HepG2 (cell line): ENCODE results near the gene ECD. TPM values are rescaled to one million over a fixed set of nuclear protein-coding genes. Genes with fewer than 3 reads are reported as not detected.
A peak's percentile ranks its signal among the peaks of the same experiment; 100 is the strongest.

Experiments
- ARNTL ChIP-seq: sonication (generic); formaldehyde crosslinking; IDR thresholded peaks from 2 replicates; pipeline ENCODE4 v1.4.0; 2020; ENCODE audit warnings: mild to moderate bottlenecking, missing genetic modification reagents
- ERF ChIP-seq: IDR thresholded peaks from 2 replicates; pipeline ENCODE4 v1.6.1; 2018; ENCODE audit warnings: missing biosample characterization, missing genetic modification reagents
- FOXM1 ChIP-seq: sonication (generic); formaldehyde crosslinking; IDR thresholded peaks from 2 replicates; pipeline ENCODE4 v1.5.0; 2020; ENCODE audit warnings: missing genetic modification reagents
- HMG20A ChIP-seq: IDR thresholded peaks from 2 replicates; pipeline ENCODE4 v1.6.1; 2016; ENCODE audit warnings: borderline replicate concordance
- JUN ChIP-seq: sonication (generic); formaldehyde crosslinking; IDR thresholded peaks from 2 replicates; pipeline ENCODE4 v1.4.0; 2020; ENCODE audit warnings: mild to moderate bottlenecking, missing genetic modification reagents
- KLF12 ChIP-seq: sonication (generic); formaldehyde crosslinking; IDR thresholded peaks from 2 replicates; pipeline ENCODE4 v1.4.0; 2020; ENCODE audit warnings: missing genetic modification reagents, borderline replicate concordance
- KLF15 ChIP-seq: sonication (generic); formaldehyde crosslinking; IDR thresholded peaks from 2 replicates; pipeline ENCODE4 v1.8.1; 2023; ENCODE audit warnings: borderline replicate concordance, mild to moderate bottlenecking, inconsistent platforms, missing genetic modification reagents, mixed read lengths
- NFIC ChIP-seq: IDR thresholded peaks from 2 replicates; pipeline ENCODE4 v1.6.1; 2012; ENCODE audit warnings: mild to moderate bottlenecking, low read length, inconsistent platforms
- PRDM4 ChIP-seq: sonication (generic); formaldehyde crosslinking; IDR thresholded peaks from 2 replicates; pipeline ENCODE4 v1.9.0; 2021; ENCODE audit warnings: missing genetic modification reagents, borderline replicate concordance
- ZFP82 ChIP-seq: sonication (generic); formaldehyde crosslinking; IDR thresholded peaks from 2 replicates; pipeline ENCODE4 v1.5.1; 2020; ENCODE audit warnings: mild to moderate bottlenecking, missing genetic modification reagents, borderline replicate concordance
- ZFP91 ChIP-seq: sonication (generic); formaldehyde crosslinking; IDR thresholded peaks from 2 replicates; pipeline ENCODE4 v1.9.0; 2022; ENCODE audit warnings: missing genetic modification reagents, mild to moderate bottlenecking, borderline replicate concordance
- ZNF205 ChIP-seq: IDR thresholded peaks from 2 replicates; pipeline ENCODE4 v1.6.1; 2018; ENCODE audit warnings: missing biosample characterization, missing genetic modification reagents
- ZNF251 ChIP-seq: sonication (generic); formaldehyde crosslinking; IDR thresholded peaks from 2 replicates; pipeline ENCODE4 v1.9.0; 2021; ENCODE audit warnings: mild to moderate bottlenecking, missing genetic modification reagents
- ZNF337 ChIP-seq: sonication (generic); formaldehyde crosslinking; IDR thresholded peaks from 2 replicates; pipeline ENCODE4 v1.5.1; 2020; ENCODE audit warnings: missing genetic modification reagents, low read depth, mild to moderate bottlenecking, borderline replicate concordance
- ZNF558 ChIP-seq: sonication (generic); formaldehyde crosslinking; IDR thresholded peaks from 2 replicates; pipeline ENCODE4 v1.9.0; 2022; ENCODE audit warnings: mild to moderate bottlenecking, missing genetic modification reagents, borderline replicate concordance
- ZNF629 ChIP-seq: sonication (generic); formaldehyde crosslinking; conservative IDR thresholded peaks from 2 replicates; pipeline ENCODE4 v1.5.0; 2020; ENCODE audit warnings: missing genetic modification reagents
- ZNF792 ChIP-seq: IDR thresholded peaks from 2 replicates; pipeline ENCODE4 v1.6.1; 2016
- polyA plus RNA-seq, 8 experiments: library from polyadenylated mRNA; depleted of rRNA in 3 of 8; stranded (reverse) in 7 of 8; unstranded in 1 of 8; fragments of >200 nt; fragmentation: Illumina TruSeq in 4 of 8; extraction: Trizol in 4 of 8; gene quantifications; 2 replicates each; pipeline versions ENCODE4 v1.2.1 to v1.2.3, GENCODE V29; 2011 to 2016; ENCODE audit warnings: low read depth in 4 of 8, missing spikeins in 1 of 8, mixed read lengths in 1 of 8; ENCODE audit not compliant: insufficient read depth in 1 of 8
- total RNA-seq, 5 experiments: library from RNA; depleted of rRNA; stranded (reverse); fragments of >200 nt; fragmentation: Illumina TruSeq; extraction: Trizol; gene quantifications; 2 replicates each; pipeline ENCODE4 v1.2.3, GENCODE V29; 2016; ENCODE audit warnings: low read depth in 1 of 5
- TF ChIP-seq, protein P1 (sequence below): IDR thresholded peaks from 2 replicates; pipeline ENCODE4 v1.6.1; 2018; ENCODE audit warnings: missing genetic modification reagents
- TF ChIP-seq, protein P2 (sequence below): IDR thresholded peaks from 2 replicates; pipeline ENCODE4 v1.4.0; 2020; ENCODE audit warnings: mild to moderate bottlenecking, missing genetic modification reagents

The ECD gene
- total and polyA plus RNA-seq, 2 of the 13 experiments (the other 11 are each of a cell fraction or from before 2014, with no cell fraction given): 21.5 to 27.6 TPM

- TF ChIP-seq PRDM4 (CRISPR knock-in tag) (no peak), ZNF337 (no peak), ZNF558 (CRISPR knock-in tag) (0 out of 2 replicates have a peak, but pooled peaks have one; percentile 50), JUN (CRISPR knock-in tag) (peak; percentile 60; the same call in 1 of the 2 replicates), FOXM1 (CRISPR knock-in tag) (no peak), ZNF251 (CRISPR knock-in tag) (no peak), ZFP82 (no peak), ZNF205 (CRISPR knock-in tag) (peak; percentile 56; the same call in 1 of the 2 replicates), KLF12 (CRISPR knock-in tag) (no peak), NFIC (peak; percentile 86; the same call in 1 of the 2 replicates), ERF (CRISPR knock-in tag) (peak; percentile 52; the same call in 1 of the 2 replicates), ZNF629 (CRISPR knock-in tag) (0 out of 2 replicates have a peak, but pooled peaks have one; percentile 9), KLF15 (CRISPR knock-in tag) (no peak), ZFP91 (CRISPR knock-in tag) (no peak), ARNTL (no peak), HMG20A (CRISPR knock-in tag) (peak; percentile 80), ZNF792 (CRISPR knock-in tag) (peak; percentile 29; the same call in 1 of the 2 replicates)
- TF ChIP-seq, protein P1, sequence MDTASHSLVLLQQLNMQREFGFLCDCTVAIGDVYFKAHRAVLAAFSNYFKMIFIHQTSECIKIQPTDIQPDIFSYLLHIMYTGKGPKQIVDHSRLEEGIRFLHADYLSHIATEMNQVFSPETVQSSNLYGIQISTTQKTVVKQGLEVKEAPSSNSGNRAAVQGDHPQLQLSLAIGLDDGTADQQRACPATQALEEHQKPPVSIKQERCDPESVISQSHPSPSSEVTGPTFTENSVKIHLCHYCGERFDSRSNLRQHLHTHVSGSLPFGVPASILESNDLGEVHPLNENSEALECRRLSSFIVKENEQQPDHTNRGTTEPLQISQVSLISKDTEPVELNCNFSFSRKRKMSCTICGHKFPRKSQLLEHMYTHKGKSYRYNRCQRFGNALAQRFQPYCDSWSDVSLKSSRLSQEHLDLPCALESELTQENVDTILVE (CRISPR knock-in tag): peak; percentile 50; the same call in 1 of the 2 replicates
- TF ChIP-seq, protein P2, sequence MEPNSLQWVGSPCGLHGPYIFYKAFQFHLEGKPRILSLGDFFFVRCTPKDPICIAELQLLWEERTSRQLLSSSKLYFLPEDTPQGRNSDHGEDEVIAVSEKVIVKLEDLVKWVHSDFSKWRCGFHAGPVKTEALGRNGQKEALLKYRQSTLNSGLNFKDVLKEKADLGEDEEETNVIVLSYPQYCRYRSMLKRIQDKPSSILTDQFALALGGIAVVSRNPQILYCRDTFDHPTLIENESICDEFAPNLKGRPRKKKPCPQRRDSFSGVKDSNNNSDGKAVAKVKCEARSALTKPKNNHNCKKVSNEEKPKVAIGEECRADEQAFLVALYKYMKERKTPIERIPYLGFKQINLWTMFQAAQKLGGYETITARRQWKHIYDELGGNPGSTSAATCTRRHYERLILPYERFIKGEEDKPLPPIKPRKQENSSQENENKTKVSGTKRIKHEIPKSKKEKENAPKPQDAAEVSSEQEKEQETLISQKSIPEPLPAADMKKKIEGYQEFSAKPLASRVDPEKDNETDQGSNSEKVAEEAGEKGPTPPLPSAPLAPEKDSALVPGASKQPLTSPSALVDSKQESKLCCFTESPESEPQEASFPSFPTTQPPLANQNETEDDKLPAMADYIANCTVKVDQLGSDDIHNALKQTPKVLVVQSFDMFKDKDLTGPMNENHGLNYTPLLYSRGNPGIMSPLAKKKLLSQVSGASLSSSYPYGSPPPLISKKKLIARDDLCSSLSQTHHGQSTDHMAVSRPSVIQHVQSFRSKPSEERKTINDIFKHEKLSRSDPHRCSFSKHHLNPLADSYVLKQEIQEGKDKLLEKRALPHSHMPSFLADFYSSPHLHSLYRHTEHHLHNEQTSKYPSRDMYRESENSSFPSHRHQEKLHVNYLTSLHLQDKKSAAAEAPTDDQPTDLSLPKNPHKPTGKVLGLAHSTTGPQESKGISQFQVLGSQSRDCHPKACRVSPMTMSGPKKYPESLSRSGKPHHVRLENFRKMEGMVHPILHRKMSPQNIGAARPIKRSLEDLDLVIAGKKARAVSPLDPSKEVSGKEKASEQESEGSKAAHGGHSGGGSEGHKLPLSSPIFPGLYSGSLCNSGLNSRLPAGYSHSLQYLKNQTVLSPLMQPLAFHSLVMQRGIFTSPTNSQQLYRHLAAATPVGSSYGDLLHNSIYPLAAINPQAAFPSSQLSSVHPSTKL (CRISPR knock-in tag): peak; percentile 92
Observed at GRCh38 chr10:73131913-73132686, 35.7 kb downstream of the ECD start (continued).
